HG02623 (cell line): Measurements from ENCODE around the gene GALNTL6.

Experiments
- ATAC-seq: cut with Tn5 transposase; IDR thresholded peaks from one replicate; pipeline ENCODE4 v1.9.1; 2021; ENCODE audit warnings: moderate library complexity; ENCODE audit not compliant: unreplicated experiment

Gene GALNTL6

GRCh38 chr4:172173206-172173605 lies 360.0 kb downstream of the GALNTL6 start:
- ATAC-seq = no peak

- no peak for ATAC-seq
Observed at GRCh38 chr4:172177382-172177781, 364.2 kb downstream of the GALNTL6 start.

- ATAC-seq = no peak
Observed at GRCh38 chr4:172188248-172188988, 375.2 kb downstream of the GALNTL6 start.

- no peak for ATAC-seq
Observed at GRCh38 chr4:172202480-172203076, 389.4 kb downstream of the GALNTL6 start.

- no peak for ATAC-seq
Observed at GRCh38 chr4:172207258-172207657, 394.1 kb downstream of the GALNTL6 start.

- no peak for ATAC-seq
Observed at GRCh38 chr4:172207886-172208285, 394.7 kb downstream of the GALNTL6 start.

- ATAC-seq = no peak
Observed at GRCh38 chr4:172220679-172221078, 407.5 kb downstream of the GALNTL6 start.

- ATAC-seq = no peak
Observed at GRCh38 chr4:172225457-172225856, 412.3 kb downstream of the GALNTL6 start.

GRCh38 chr4:172232966-172233365 lies 419.8 kb downstream of the GALNTL6 start:
- ATAC-seq = no peak

GRCh38 chr4:172243551-172243950 lies 430.3 kb downstream of the GALNTL6 start:
- ATAC-seq = no peak

- ATAC-seq = no peak
Observed at GRCh38 chr4:172245516-172245915, 432.3 kb downstream of the GALNTL6 start.

GRCh38 chr4:172253409-172253808 lies 440.2 kb downstream of the GALNTL6 start:
- ATAC-seq = no peak

GRCh38 chr4:172256820-172257219 lies 443.6 kb downstream of the GALNTL6 start:
- no peak for ATAC-seq

GRCh38 chr4:172270397-172270796 lies 457.2 kb downstream of the GALNTL6 start:
- no peak for ATAC-seq

GRCh38 chr4:172287117-172287516 lies 473.9 kb downstream of the GALNTL6 start:
- no peak for ATAC-seq

- no peak for ATAC-seq
Observed at GRCh38 chr4:172305698-172306097, 492.5 kb downstream of the GALNTL6 start.

- ATAC-seq = no peak
Observed at GRCh38 chr4:172308078-172308477, 494.9 kb downstream of the GALNTL6 start.

GRCh38 chr4:172311682-172312081 lies 498.5 kb downstream of the GALNTL6 start:
- ATAC-seq = no peak

- no peak for ATAC-seq
Observed at GRCh38 chr4:172323288-172323687, 510.1 kb downstream of the GALNTL6 start.

- ATAC-seq = no peak
Observed at GRCh38 chr4:172344308-172344938, 531.2 kb downstream of the GALNTL6 start.

- no peak for ATAC-seq
Observed at GRCh38 chr4:172348426-172348825, 535.2 kb downstream of the GALNTL6 start.

- ATAC-seq = no peak
Observed at GRCh38 chr4:172352356-172352755, 539.2 kb downstream of the GALNTL6 start.
